Activated T-helper 1 cell treated with anti-CD3 and anti-CD28 coated beads, Interleukin-12 subunit alpha, Interleukin-12 subunit beta, Interleukin-2, Interleukin-4 antibody, amounts not matched to agents 30 ng/mL and 10 ng/mL and 1 ng/mL, durations not matched to agents 14 hours and 24 hours and 36 hours (primary cell): ENCODE results near the gene RWDD1. TPM values are rescaled to one million over a fixed set of nuclear protein-coding genes. Genes with fewer than 3 reads are reported as not detected.
A peak's percentile ranks its signal among the peaks of the same experiment; 100 is the strongest.
"Not testable (repeated sequence)": the region's sequence is repeated elsewhere in the genome, so short reads cannot be mapped to it uniquely, and the experiment has no call there.

Experiments used
- DNase-seq: peaks from one replicate; pipeline ENCODE4 v3.0.0; 2021; ENCODE audit warnings: low spot score
- H3K27ac Mint-ChIP-seq: one replicate; pipeline ENCODE4 v1.8.0; 2021; ENCODE audit warnings: mild to moderate bottlenecking, mixed read lengths
- H3K27me3 Mint-ChIP-seq: one replicate; pipeline ENCODE4 v1.8.0; 2022; ENCODE audit warnings: mild to moderate bottlenecking, moderate library complexity, mixed read lengths; ENCODE audit not compliant: insufficient read depth
- H3K36me3 Mint-ChIP-seq: one replicate; pipeline ENCODE4 v1.8.0; 2021; ENCODE audit warnings: low read depth, mixed read lengths
- H3K4me1 Mint-ChIP-seq: one replicate; pipeline ENCODE4 v1.8.0; 2021; ENCODE audit warnings: low read depth, mixed read lengths
- H3K4me3 Mint-ChIP-seq: one replicate; pipeline ENCODE4 v1.8.0; 2021; ENCODE audit warnings: mild to moderate bottlenecking, moderate library complexity, mixed read lengths
- H3K9me3 Mint-ChIP-seq: one replicate; pipeline ENCODE4 v1.8.0; 2021; ENCODE audit warnings: mixed read lengths
- intact Hi-C: fragments of 100-400 bp; cut with micrococcal nuclease; formaldehyde crosslinking; loops from one replicate; pipeline ENCODE4 v1.15.1; 2024
- total RNA-seq: library from RNA; stranded (reverse); gene quantifications from 2 replicates; pipeline ENCODE4 v1.2.3, GENCODE V29; 2022

RWDD1 gene
- total RNA-seq, 1 donor from 2014 or later = 41.5 TPM

DNA sequence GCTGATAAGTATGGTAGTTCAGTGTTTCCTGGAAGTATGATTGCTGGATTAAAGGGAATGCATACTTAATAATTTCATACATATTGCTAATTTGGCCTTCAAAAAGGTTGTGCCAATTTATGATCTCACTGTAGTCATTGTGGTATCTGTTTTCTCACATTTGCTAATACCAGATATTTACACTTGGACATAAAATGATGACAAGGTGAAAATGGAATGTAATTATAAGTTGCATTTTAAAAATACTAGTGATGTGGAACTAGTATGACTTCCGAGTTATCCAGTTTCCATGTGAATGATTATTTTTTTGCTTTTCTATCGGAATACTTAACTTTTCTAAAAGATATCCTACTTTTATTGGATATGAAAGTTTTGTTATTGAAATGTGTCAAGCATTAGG is 15.4 kb downstream of the RWDD1 start:
- H3K4me1 Mint-ChIP-seq = no peaks in the 10 kb centered on the region
- no peak overlapping the region for H3K27ac Mint-ChIP-seq
- no peak overlapping the region for H3K4me3 Mint-ChIP-seq

DNA sequence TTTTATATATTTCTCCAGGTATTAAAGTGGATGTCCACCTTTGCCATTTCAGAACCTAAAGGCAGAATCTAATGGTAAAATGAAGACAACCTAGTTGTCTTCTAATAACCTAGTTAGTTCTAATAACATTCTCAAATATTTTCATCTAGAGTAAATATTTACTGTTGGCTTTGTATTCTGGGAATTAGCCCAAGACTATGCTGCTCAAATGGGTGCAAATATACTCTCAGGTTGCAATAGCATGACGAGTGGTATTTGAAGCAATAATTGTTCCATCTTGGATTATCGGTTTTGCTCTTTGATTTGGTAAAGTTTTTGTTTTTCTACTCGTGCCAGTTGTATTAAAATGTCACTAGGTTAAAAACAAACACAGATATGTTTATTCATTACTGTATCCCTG is 23.9 kb downstream of the RWDD1 start:
- no peaks in the 10 kb centered on the region for H3K4me1 Mint-ChIP-seq
- no peaks in the 10 kb centered on the region for H3K27me3 Mint-ChIP-seq
- intact Hi-C loops = no loop called here
- H3K9me3 Mint-ChIP-seq = no peaks in the 10 kb centered on the region
- no peak overlapping the region for H3K27ac Mint-ChIP-seq
- peaks cover 26% of the 10 kb centered on the region for H3K36me3 Mint-ChIP-seq
- H3K4me3 Mint-ChIP-seq = no peak overlapping the region
- DNase-seq = no peak

More for the DNA sequence above, 15.4 kb downstream of the RWDD1 start:
- Mint-ChIP-seq H3K36me3 (peaks cover 39% of the 10 kb centered on the region), H3K9me3 (no peaks in the 10 kb centered on the region), H3K27me3 (no peaks in the 10 kb centered on the region)
- intact Hi-C loops = no loop called here
- DNase-seq = no peak

DNA sequence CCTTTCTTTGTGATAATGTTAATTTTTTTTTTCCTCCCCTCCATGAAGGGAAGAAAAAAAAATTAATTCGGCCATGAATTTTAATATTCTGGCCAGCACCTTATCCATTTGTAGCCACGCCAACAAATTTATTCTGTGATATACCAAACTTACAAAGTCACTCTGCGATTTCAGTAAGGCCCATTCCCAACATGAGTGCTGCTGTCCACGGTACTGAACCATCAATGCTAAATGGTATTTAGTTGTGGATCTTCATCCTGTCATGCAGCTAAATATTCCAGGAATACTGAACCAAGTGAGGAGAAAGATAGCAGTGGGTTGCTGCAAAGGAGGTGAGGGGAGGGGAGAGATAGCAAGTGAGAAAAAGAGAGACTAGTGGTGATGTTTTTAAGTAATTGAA is 25.5 kb downstream of the RWDD1 start:
- intact Hi-C loops = no loop called here
- Mint-ChIP-seq H3K4me1 (no peaks in the 10 kb centered on the region), H3K27me3 (no peaks in the 10 kb centered on the region), H3K36me3 (peaks cover 30% of the 10 kb centered on the region), H3K4me3 (no peak overlapping the region), H3K9me3 (no peaks in the 10 kb centered on the region), H3K27ac (no peak overlapping the region)
- DNase-seq = no peak

DNA sequence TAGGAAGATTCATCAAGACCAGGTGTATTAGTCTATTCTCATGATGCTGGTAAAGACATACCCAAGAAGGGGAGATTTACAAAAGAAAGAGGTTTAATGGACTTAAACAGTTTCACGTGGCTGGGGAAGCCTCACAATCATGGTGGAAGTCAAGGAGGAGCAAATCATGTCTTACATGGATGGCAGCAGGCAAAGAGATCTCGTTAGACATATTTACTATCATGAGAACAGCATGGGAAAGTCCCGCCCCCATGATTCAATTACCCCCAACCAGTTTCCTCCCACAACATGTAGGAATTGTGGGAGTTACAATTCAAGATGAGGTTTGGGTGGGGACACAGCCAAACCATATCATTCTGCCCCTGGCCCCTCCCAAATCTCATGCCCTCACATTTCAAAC is 32.6 kb downstream of the RWDD1 start:
- intact Hi-C loops, DNase-seq, H3K4me1 Mint-ChIP-seq, H3K27me3 Mint-ChIP-seq, H3K27ac Mint-ChIP-seq, H3K4me3 Mint-ChIP-seq: not testable (repeated sequence)
- Mint-ChIP-seq H3K9me3 (peaks cover 14% of the 10 kb centered on the region), H3K36me3 (peaks cover 16% of the 10 kb centered on the region)

DNA sequence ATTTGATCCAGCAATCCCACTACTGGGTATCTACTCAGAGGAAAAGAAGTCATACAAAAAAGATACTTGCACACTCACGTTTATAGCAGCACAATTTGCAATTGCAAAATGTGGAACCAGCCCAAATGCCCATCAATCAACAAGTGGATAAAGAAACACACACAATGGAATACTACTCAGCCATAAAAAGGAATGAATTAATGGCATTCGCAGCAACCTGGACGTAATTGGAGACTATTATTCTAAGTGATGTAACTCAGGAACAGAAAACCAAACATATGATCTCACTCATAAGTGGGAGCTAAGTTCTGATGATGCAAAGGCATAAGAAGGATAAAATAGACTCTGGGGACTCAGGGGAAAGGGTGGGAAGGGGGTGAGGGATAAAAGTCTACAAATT is 33.6 kb downstream of the RWDD1 start:
- H3K27ac Mint-ChIP-seq, H3K27me3 Mint-ChIP-seq, intact Hi-C loops, H3K4me1 Mint-ChIP-seq, H3K4me3 Mint-ChIP-seq, DNase-seq: not testable (repeated sequence)
- Mint-ChIP-seq H3K9me3 (peaks cover 14% of the 10 kb centered on the region), H3K36me3 (peaks cover 16% of the 10 kb centered on the region)

DNA sequence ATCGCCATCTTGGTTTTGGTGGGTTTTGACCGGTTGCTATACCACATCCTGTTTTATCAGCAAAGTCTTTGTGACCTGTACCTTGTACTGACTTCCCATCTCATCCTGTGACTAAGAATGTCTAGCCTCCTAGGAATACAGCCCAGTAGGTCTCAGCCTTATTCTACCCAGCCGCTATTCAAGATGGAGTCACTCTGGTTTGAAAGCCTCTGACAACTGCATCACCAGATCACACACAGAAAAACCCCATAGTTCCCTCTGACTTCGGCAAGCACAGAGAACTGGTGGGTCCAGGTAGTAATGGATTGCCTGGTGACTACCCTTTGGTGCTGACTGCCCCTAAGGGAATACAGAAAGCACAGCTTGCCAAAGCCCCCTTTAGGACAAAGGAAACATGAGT is 34.6 kb downstream of the RWDD1 start:
- intact Hi-C loops = no loop called here
- H3K4me3 Mint-ChIP-seq = no peak overlapping the region
- no peak overlapping the region for H3K27ac Mint-ChIP-seq
- DNase-seq = no peak
- H3K9me3 Mint-ChIP-seq = peaks cover 14% of the 10 kb centered on the region
- H3K36me3 Mint-ChIP-seq = peaks cover 12% of the 10 kb centered on the region
- peaks cover 1% of the 10 kb centered on the region for H3K27me3 Mint-ChIP-seq
- no peaks in the 10 kb centered on the region for H3K4me1 Mint-ChIP-seq

DNA sequence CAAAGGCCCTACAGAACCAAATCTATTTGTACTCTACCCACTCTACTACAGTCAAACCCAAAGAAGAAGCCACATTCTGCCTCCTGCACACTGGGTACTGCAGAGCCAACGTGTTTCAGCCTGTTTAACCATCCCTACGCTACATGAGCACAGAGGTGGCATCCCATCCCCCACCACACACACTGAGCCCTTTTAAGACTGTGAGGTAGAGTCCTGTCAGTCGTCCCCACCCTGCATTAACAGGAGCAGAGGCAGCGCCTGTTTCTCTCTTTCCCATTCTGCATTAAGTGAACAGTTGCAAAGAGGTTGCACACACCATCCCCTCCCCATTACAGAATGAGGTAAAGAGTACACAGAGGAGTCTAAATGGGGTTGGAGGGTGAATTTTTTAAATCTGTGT is 39.8 kb downstream of the RWDD1 start:
- DNase-seq = no peak
- H3K4me3 Mint-ChIP-seq = no peak overlapping the region
- H3K4me1 Mint-ChIP-seq = peaks cover 4% of the 10 kb centered on the region
- H3K9me3 Mint-ChIP-seq = no peaks in the 10 kb centered on the region
- intact Hi-C loops = no loop called here
- no peaks in the 10 kb centered on the region for H3K36me3 Mint-ChIP-seq
- no peak overlapping the region for H3K27ac Mint-ChIP-seq
- H3K27me3 Mint-ChIP-seq = peaks cover 19% of the 10 kb centered on the region

DNA sequence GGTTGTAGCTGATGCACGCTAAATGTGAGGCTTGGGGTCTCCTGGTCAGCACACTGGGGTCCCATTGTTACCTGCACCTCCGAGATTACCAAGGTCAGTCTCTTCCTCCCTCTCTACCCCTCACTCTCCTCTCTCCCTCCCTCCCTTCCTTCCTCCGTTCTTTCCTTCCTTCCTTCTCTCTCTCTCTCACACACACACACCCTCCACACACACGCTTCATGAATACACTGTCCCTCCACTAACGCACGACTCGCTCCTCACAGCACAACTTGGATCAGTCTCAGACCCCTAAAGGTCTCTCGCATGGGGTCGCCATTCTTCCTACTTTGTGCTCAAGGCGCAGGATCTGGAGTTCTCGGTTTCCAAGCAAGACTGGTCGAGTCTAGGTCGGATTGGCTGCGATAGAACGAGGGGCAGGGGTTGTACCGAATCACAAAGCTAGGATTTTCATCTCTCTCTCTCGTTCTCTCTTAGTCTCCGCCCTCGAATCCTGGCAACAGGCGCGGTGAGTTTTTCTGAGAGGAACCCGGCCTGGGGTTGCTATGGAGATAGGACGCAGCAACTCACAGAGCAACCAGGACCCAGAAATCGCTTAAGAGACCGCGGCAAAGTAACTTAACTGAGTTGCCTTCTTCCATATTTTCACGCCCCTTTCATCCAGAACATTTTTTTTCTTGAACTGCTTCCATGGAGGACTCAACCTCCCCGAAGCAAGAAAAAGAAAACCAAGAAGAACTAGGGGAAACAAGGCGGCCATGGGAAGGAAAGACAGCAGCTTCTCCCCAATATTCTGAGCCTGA is 44.8 kb downstream of the RWDD1 start, which contains the start of gene RSPH4A:
Gene RSPH4A, plus strand, starts transcription at position 543 of the 800 bp plus-strand sequence. Its CDS starts 145 bp downstream, at position 688.
- Mint-ChIP-seq H3K9me3 (no peaks in the 10 kb centered on the region), H3K4me3 (peak within 1 kb of the TSS; percentile 80), H3K27me3 (peaks cover 41% of the 10 kb centered on the region), H3K4me1 (peaks cover 17% of the 10 kb centered on the region), H3K27ac (no peak within 1 kb of the TSS), H3K36me3 (no peaks in the 10 kb centered on the region)
- intact Hi-C loops = loop anchor here (1.0 to 2.0 kb wide), 2 partner anchors 17 to 45 kb away; partner anchors contain the start of gene RWDD1
- peak; percentile 62 for DNase-seq

DNA sequence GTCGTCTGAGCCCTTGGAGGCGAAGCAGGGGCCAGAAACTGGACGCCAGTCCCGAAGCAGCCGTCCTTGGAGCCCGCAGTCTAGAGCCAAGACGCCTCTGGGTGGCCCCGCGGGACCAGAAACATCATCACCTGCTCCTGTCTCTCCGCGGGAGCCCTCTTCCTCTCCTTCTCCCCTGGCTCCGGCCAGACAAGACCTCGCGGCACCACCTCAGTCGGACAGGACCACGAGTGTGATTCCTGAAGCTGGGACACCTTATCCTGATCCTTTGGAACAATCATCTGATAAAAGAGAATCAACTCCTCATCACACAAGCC is 45.4 kb downstream of the RWDD1 start:
- H3K27me3 Mint-ChIP-seq = peaks cover 44% of the 10 kb centered on the region

DNA sequence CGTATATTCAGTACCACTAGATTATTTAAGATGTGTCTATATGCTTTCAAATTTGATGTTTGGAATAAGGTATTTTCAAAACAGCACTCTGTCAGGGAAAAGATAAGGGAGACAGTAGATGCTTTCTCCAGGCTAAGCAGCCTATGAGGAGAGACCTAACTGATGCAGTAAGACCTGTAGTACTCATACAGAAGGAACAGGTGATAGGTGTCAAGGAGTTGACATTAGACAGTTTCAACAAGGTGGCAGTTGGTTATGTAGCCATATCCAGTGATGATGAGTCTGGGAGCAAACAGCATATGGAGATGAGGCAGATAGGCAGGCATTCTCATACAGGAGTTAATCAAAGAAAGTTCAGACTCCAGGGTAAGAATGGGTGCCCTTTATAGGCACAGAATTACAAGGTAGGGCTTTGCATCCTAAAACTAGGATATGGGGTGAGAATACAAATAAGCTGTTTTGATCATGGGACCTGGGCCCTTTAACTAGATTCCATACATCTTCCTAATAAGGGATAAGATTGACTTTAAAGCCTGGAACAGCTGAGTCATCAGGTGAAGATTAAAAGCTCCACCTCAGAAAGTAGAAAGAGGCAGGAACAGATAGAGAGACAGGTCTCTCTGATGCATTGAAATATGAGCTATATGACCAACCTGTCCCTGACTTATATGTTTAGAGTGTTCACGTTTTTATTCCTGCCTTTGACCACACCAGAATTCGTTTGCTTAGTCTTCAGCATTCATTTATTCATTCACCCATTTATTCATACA is 52.9 kb downstream of the RWDD1 start:
- no peaks in the 10 kb centered on the region for H3K4me1 Mint-ChIP-seq
- peaks cover 6% of the 10 kb centered on the region for H3K27me3 Mint-ChIP-seq
- H3K36me3 Mint-ChIP-seq = no peaks in the 10 kb centered on the region
- no peak for DNase-seq
- no peaks in the 10 kb centered on the region for H3K9me3 Mint-ChIP-seq
- intact Hi-C loops = no loop called here
- H3K27ac Mint-ChIP-seq = no peak overlapping the region
- no peak overlapping the region for H3K4me3 Mint-ChIP-seq

More for the DNA sequence above, 45.4 kb downstream of the RWDD1 start:
- Mint-ChIP-seq H3K36me3 (no peaks in the 10 kb centered on the region), H3K27ac (no peak overlapping the region), H3K4me3 (peak overlapping the region; percentile 80), H3K4me1 (peaks cover 17% of the 10 kb centered on the region), H3K9me3 (no peaks in the 10 kb centered on the region)
- intact Hi-C loops = loop anchor here (1.0 to 2.0 kb wide), 2 partner anchors 16 to 45 kb away; partner anchors contain the start of gene RWDD1
- DNase-seq = no peak

DNA sequence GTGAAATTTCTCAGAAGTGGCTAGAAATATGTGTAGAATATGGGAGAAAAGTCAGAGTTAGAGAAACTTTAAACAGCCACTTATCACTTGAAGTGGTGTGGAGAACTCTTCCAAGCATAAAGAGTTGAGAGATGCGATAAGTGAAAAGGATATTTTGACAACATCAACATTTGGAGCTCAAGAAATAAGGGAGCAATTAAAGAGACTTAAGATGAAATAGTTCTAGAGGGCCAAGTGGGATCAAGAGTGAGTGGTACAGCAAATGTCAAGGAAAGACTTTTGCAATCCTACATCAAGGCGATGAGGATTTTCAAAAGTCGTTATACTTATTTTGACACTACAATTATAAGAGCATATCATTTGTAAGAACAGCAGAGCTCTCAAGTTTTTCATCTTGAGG is 54.6 kb downstream of the RWDD1 start:
- H3K4me1 Mint-ChIP-seq = no peaks in the 10 kb centered on the region

DNA sequence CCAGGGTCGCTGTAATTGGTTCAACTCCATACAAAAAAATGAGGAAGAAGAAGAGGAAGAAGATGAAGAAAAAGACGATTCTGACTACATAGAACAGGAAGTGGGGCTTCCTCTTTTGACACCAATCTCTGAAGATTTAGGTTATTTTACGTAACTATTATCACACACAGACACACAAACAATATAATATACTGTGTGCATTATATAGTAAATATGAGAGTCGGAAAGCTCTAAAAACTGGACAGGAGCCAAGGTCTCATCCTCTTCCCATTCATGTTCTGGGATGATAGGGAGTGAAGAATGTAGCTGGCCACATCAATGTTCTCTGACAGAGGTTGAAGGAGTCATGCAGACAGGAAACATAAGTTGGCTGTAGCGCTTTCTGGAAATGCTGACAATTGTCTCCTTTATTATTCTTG is 58.3 kb downstream of the RWDD1 start:
- Mint-ChIP-seq H3K9me3 (no peaks in the 10 kb centered on the region), H3K27ac (no peak overlapping the region), H3K36me3 (peaks cover 6% of the 10 kb centered on the region), H3K4me3 (no peak overlapping the region), H3K4me1 (no peaks in the 10 kb centered on the region), H3K27me3 (no peaks in the 10 kb centered on the region)
- intact Hi-C loops = no loop called here
- DNase-seq = no peak

More for the DNA sequence above, 54.6 kb downstream of the RWDD1 start:
- Mint-ChIP-seq H3K27me3 (peaks cover 6% of the 10 kb centered on the region), H3K9me3 (no peaks in the 10 kb centered on the region), H3K36me3 (no peaks in the 10 kb centered on the region), H3K27ac (no peak overlapping the region), H3K4me3 (no peak overlapping the region)
- DNase-seq = no peak
- intact Hi-C loops = no loop called here

DNA sequence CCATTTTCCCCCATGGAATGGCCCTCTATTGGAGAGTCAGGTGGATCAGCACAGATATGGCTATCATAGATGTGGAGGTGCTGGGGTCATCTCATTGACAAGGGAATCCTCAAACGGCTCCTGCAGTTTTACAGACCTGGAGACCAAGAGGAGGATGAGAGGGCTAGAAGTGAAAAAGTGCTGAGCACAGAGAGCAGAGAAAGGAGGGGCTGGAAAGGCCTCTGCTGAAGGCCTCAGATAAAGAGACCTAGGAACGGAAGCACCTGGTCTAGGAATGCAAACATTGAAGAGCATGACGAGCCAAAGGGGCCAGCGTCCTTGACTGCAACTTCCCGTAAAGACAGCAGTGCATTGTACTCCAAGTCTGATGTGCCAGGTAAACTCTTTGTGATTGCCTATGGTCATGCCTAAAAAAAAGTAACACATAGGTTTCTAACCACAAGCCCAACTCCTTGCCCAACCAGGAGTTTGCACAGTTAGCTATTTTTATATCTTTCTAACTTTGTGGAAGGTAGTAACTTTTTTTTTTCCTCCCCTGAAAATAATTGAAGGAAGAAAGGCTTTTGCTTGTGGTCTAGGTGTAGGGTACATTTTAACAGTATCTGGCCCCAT is 60.2 kb downstream of the RWDD1 start:
- no peak overlapping the region for H3K27ac Mint-ChIP-seq
- H3K4me3 Mint-ChIP-seq = no peak overlapping the region
- H3K9me3 Mint-ChIP-seq = no peaks in the 10 kb centered on the region
- H3K36me3 Mint-ChIP-seq = peaks cover 10% of the 10 kb centered on the region
- H3K4me1 Mint-ChIP-seq = no peaks in the 10 kb centered on the region
- DNase-seq = no peak
- intact Hi-C loops = no loop called here
- no peaks in the 10 kb centered on the region for H3K27me3 Mint-ChIP-seq
